ENCODE measurements around the gene MYCBPAP.

The MYCBPAP gene

DNA sequence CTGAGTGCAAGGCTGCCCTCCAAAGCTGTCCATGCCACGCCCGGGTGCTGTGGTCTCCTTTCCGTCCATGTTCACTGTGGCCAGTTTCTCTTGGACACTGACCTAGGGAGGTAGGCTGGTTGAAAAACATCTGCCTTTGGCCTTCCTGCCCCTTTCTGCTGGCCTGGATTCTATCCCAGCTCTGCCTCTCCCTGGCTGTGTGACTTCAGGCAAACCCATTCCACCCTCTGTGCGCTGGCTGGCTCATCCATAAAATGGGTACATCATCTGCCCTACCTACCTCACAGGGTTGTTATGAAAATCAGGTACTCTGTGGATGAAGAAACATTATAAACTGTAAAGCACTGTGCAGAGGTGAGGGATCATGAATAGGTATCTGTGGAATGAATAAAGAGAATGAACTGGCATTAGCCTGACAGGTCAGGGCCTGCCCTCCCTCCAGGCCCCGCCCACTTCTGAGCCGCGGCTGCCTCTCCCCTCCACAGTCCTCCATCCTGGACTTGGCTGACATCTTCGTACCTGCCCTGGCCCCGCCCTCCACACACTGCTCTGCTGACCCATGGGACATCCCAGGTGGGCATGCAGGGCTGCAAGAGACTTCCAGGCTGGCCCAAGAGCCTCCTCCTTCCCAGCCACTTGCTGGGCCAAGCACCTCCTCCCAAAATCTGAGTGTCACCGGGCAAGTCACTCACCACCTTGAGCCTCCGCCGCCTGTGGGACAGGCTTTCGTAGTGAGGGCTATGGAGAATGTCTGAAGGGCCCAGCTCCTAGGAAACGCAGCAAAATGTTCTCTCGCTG is 31.7 kb downstream of the MYCBPAP start:
- DNase-seq (ENCODE audit: low read depth): no peak

DNA sequence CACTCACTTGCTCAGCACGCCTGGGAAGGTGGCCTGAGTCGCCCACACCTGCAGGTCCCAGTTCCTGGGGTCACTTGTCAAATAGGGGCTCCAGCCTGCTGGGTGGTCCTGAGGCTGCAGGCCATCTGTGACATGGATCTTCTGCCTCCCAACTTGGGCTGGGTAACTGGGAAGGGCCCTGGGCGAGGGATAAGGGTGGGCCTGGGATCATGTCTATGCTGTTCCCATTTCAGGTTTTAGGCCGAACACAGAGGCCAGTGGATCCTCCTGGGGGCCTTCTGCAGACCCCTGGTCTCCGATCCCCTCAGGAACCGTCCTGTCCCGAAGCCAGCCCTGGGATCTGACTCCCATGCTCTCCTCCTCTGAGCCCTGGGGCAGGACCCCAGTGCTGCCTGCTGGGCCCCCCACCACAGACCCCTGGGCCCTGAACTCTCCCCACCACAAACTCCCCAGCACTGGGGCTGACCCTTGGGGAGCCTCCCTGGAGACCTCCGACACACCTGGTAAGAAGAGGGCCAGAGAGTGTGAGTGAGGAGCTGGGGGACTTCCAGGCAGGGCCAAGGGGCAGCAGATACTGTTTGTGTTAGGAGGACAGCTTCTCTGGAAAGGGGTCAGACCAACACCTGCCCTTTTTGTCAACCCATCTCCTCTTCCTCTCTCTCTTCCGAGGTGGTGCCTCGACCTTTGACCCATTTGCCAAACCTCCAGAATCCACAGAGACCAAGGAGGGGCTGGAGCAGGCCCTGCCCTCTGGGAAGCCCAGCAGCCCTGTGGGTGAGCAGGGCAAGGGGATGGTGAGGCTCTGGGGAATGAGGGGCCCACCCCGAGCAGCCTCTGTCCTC is 32.5 kb downstream of the MYCBPAP start:
- no peak for DNase-seq (ENCODE audit: low read depth)

DNA sequence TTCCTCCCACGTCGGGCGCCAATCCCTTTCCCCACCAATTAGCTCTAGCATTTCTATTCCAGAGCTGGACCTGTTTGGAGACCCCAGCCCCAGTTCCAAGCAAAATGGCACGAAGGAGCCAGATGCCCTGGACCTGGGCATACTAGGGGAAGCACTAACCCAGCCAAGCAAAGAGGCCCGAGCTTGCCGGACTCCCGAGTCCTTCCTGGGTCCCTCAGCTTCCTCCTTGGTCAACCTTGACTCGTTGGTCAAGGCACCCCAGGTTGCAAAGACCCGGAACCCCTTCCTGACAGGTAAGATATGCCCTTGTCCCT is 33.1 kb downstream of the MYCBPAP start:
- DNase-seq (ENCODE audit: low read depth): no peak

DNA sequence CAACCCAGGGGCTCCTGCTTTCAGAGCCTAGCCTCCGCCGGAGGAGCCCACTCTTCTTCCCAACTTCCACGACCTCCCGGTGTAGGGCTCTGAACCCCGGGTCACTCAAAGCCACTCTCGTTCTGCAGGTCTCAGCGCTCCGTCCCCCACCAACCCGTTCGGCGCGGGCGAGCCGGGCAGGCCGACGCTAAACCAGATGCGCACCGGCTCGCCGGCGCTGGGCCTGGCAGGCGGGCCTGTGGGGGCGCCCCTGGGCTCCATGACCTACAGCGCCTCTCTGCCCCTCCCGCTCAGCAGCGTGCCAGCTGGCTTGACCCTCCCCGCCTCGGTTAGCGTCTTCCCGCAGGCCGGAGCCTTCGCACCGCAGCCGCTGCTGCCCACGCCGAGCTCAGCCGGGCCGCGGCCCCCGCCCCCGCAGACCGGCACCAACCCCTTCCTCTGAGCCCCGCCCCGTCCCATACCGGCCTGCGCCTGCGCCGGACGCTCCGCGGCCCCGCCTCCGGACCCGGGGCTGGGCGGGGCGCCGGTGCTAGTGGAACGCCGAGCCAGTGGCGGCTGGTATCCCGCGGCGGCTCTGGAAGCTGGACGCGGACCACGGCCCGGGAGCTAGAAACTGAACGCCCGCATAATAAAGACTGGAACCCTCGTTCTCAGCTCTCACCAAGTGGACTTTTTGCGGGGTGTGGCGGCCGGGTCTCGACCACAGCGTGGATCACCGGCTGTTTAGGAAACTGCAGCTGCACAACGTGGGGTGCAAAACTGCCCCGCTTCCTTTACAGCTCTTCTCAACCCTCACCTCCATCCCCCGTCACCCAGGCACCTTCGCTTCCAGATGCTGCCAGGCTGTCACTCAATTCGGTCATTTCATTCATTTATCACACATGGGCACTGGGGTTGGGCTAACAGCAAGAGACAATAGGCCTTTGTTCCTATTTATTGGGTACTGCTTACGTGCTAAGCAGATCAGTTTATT is 33.8 kb downstream of the MYCBPAP start:
- no peak for DNase-seq (ENCODE audit: low read depth)

DNA sequence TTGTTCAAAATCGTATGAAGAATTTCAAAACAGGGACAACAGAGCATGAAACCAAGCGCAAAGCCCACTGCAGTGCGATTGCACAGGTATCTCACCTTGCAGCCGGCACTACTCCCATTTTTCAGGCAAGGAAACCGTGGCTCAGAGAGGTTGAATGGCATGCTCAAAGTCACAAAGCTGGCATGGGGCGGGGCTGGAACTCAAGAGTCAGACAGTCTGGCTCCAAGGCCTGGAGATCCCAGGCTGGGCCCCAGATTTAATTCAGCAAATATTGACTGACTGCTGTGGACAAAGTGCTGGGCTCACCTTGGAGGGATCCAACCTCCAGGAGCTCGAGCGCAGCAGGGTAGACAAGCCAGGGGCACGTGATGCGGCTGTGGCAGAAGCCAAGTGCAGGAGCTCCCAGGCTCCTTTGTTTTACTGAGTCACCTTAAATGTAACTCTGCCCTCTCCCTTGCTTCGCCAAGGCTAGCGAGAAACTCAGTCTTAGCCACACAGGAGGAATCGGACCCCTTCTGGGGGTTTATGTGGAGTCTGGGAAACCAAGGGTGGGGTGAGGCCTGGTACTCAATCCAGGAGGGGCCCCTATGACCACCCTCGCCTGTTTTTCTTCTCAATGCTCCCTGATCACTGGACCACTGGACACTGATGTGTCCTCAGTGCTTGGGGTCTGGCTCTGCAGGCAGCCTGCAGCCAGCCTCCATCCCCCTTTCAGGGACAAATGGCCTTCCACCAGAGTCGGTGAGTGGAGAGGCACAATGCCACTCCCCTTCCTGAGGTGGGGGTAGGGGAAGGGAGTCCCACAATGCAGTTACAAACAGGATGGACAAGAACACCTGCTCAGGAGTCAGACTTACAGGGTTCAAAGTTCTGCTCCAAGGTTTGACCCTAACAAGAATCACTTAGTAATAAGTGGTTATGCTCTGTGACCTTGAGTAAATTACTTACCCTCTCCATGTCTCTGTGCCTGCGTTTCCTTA is 34.8 kb downstream of the MYCBPAP start:
- DNase-seq (ENCODE audit: low read depth): no peak

DNA sequence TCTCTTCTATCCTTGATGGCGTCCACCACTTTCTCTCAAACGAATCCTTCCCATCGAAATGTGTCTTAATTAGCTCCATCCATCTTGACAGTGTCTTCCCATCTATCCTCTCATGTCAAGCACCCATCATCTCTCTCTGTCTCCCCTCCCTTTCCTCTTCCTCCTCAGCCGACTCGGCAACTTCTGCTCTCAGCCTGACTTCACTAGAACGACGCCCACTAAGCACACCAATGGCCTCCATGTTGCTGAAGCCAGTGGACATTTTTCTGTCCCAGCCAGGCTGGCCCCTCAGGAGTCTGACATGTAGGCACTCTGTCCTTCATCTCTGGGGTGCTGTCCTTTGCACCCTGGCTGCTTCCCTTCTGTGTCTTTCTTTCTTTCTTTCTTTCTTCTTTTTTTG is 36.3 kb downstream of the MYCBPAP start:
- DNase-seq (ENCODE audit: low read depth): no peak

DNA sequence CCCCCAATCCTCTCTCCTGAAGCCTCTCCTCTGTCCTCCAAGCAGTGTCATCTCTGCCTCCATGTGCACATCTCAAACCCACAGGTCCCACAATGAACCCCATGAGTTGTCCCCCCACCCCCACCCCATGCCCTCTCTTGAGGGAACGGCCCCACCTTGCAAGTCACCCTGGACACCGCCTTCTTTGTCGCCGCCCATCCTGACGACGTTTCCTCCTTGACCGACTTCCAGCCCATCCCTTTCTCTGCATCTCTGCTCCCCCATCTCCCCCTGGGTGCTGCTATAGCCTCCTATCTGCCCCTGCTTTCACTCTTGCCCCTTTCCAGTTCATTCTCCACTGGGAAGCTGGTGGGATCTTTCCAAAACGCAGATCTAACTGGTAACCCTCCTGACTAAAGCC is 37.1 kb downstream of the MYCBPAP start:
- DNase-seq (ENCODE audit: low read depth): no peak

DNA sequence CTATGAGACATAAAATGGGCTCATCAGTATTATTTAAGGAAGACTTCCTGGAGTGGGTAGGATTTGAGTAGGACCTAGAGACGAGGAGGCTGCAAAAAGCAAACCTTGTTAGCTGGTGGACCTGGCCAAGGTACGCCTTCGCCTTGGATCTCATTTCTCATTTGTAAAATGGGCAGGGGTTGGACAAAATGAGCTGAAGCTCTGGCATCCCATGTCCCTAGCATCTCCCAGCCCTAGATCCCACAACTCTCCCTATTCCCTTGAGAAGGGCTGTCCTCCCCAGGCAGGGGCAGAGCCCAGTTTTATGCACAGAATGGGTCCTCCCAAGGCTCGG is 38.4 kb downstream of the MYCBPAP start:
- DNase-seq (ENCODE audit: low read depth): no peak

DNA sequence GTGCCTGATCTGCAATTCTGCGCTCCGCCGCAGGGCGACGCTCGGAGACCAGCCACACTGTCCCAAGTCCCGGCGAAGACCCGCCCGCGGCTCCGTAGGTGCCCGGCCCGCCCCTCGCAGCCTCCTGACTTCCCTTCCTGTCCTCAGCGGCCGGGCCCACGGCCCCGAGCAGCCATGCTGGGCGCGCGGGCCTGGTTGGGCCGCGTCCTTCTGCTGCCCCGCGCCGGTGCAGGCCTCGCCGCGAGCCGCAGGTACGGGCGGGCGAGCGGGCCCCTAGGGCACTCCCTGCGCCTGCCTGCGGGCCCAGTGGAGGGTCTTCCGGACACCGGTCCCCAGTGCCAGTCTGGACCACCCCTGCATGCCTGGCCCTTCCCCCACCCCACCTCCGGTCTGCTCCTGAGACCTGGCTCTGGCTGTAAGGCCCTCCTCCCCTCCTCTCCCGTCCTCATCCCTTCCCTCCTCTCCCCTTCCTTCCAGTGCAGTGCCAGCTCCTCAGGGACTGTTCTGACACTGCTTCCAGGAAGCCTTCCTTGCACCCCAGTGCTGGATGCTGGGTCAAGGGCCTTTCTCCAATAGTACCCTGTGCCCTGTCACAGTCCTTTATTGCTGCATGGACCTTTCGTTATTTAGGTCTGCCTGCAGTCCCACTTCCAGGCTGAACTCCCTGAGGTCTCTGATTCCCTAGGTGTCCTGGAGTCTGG is 38.9 kb downstream of the MYCBPAP start, which contains the start of gene SPATA20:
TSS of gene SPATA20 (plus strand) at position 140 of the 701 bp plus-strand sequence. CDS start at position 175, 35 bp downstream.
- DNase-seq (ENCODE audit: low read depth): peak; percentile 58

DNA sequence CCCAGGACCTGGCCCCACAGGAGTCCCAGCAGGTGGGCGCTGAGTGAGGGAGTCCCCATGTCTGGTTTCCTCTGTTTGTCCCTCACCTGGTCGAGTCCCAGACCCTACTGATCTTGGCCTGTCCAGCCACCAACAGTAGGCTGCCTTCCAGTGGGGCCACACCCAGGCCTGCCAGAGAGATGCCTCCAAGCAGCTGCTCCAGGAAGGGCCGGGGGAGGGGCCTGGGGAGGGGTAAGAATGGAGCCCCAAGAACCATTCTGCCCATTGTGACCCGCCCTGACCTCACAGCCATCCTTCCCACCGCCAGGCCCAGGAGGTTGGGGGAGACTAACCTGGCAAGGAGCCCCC is 39.5 kb downstream of the MYCBPAP start:
- no peak for DNase-seq (ENCODE audit: low read depth)

DNA sequence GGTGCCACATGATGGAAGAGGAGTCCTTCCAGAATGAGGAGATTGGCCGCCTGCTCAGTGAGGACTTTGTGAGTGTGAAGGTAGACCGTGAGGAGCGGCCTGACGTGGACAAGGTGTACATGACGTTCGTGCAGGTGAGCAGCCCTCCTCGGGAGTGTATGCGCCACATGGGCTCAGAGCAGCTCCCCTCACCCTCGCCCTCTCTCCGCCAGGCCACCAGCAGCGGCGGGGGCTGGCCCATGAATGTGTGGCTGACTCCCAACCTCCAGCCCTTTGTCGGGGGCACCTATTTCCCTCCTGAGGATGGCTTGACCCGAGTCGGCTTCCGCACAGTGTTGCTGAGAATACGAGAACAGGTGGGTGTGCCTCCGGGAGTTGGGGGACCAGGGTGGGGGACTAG is 40.6 kb downstream of the MYCBPAP start:
- DNase-seq (ENCODE audit: low read depth): no peak

DNA sequence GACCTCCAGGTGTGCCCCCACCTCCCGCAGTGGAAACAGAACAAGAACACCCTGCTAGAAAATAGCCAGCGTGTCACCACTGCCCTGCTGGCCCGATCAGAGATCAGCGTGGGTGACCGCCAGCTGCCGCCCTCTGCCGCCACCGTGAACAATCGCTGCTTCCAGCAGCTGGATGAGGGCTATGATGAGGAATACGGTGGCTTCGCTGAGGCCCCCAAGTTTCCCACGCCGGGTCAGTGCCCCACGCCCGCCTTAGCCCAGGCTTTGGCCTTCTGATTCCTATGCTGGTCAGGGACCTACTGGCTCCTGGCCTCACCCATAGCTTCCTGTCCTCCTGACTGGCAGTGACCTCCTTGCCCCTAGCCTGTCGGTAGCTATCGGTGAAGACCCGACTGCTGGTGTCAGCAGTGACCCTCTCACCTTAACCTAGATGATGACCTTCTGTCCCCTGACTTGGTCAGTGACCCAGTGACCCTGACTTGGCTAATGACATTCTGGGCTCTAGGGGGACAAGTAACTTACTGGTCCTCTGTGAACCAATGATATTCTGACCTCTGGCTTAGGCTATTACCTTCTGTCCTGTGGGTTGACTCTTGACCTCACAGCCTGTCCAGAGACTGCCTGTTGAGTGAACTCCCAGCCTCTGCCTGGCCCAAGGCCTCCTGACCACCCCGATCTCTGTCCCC is 41.2 kb downstream of the MYCBPAP start:
- DNase-seq (ENCODE audit: low read depth): no peak

DNA sequence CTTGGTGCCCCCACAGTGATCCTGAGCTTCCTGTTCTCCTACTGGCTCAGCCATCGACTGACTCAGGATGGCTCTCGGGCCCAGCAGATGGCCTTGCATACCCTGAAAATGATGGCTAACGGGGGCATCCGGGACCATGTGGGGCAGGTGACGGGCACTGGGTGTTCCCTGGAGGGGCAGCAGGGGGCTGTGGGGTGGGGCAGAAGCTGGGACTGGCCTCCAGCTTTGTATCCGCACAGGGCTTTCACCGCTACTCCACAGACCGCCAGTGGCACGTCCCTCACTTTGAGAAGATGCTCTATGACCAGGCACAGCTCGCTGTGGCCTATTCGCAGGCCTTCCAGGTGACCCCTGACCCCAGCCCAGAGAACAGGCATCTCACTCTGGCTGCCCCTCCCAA is 41.7 kb downstream of the MYCBPAP start:
- no peak for DNase-seq (ENCODE audit: low read depth)

DNA sequence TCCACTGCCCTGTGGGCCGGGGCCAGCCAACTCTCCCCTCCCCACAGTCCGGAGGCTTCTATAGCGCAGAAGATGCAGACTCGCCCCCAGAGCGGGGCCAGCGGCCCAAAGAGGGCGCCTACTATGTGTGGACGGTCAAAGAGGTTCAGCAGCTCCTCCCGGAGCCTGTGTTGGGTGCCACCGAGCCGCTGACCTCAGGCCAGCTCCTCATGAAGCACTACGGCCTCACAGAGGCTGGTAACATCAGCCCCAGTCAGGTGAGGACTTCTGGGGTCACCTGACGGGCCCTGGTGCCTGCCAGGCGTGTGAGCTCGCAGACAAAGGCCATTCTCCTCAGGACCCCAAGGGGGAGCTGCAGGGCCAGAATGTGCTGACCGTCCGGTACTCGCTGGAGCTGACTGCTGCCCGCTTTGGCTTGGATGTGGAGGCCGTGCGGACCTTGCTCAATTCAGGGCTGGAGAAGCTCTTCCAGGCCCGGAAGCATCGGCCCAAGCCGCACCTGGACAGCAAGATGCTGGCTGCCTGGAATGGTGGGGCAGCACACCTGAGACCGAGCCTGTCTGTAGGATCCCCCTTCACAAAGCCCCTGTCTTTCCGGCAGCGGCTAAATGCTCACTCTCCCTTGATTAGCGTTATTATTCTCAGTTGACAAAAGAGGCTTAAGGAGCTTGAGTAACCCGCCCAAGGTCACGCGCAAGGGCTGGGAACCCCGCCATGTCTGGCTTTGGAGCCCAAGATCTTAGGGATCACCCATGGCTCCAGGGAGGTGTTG is 42.6 kb downstream of the MYCBPAP start:
- no peak for DNase-seq (ENCODE audit: low read depth)

DNA sequence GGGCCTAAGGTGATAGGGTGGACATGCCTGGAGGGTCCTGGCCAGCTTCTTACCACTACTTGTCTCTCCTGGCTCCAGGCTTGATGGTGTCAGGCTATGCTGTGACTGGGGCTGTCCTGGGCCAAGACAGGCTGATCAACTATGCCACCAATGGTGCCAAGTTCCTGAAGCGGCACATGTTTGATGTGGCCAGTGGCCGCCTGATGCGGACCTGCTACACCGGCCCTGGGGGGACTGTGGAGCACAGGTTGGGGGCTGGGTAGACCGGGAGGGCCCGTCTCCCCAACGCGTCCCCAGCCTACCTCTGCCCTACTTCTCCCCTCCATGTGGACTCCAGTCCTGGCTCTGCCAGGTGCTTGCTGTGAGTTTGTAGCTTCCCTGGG is 43.2 kb downstream of the MYCBPAP start:
- no peak for DNase-seq (ENCODE audit: low read depth)

DNA sequence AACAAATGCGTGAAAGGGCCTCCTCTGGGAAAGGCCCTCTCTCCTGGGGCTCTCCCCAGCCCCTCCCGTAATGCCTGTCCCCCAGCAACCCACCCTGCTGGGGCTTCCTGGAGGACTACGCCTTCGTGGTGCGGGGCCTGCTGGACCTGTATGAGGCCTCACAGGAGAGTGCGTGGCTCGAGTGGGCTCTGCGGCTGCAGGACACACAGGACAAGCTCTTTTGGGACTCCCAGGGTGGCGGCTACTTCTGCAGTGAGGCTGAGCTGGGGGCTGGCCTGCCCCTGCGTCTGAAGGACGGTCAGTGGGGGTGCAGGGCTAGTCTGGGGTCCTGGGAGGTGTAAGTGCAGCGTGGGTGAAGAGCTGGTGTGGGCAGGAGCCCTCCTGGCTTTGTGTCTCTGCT is 43.6 kb downstream of the MYCBPAP start:
- no peak for DNase-seq (ENCODE audit: low read depth)

DNA sequence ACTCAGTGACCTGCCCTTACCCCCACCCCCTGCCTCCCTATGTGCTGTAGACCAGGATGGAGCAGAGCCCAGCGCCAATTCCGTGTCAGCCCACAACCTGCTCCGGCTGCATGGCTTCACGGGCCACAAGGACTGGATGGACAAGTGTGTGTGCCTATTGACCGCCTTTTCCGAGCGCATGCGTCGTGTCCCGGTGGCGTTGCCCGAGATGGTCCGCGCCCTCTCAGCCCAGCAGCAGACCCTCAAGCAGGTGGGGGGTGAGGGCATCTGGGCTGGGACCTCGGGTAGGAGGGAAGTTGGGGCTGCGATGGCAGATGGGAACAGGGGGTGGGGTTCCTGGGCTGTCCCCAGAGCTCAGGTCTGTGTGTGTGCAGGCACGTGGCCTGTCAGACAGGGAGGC is 46.0 kb downstream of the MYCBPAP start:
- DNase-seq (ENCODE audit: low read depth): no peak

DNA sequence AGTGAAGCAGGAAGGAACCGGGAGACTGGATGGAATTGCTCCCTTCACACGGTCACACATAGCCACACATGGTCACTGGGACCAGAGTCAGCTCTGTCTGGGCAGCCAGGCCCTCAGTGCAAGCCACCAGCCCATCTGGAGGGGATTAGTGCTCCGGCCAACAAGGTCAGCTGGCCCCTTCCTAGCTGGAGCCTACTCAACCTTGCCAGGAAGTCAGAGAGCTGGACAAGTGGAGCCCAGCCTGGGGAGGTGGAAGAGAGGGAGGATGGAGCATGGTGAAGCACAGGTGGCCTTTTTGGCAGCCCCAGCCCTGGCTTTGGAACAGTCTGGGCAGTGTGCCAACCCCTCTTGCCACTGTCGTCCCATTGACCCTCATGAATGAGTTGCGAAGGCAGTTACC is 48.6 kb downstream of the MYCBPAP start:
- no peak for DNase-seq (ENCODE audit: low read depth)

DNA sequence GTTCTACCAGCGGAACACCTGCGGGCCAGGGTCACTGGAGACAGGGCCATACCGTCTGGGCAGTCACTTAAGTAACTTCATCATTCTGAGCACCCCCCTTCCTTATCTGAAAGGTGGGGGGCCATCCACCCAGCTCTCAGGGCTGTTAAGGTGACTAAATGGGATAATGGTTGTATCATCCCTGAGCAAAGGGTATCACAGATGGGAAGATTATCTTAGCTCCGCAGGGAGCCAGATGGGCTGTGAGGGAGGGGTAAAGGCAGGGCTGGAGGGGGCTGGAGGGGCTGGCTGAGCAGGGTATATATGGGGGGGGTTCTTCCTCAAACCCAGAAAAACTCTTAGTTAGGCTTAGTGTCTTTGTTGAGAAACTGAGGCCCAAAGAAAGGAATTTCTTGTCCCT is 49.4 kb downstream of the MYCBPAP start:
- DNase-seq (ENCODE audit: low read depth): no peak
